GOT3 (cell line): ENCODE measurements around the gene COL13A1.

Experiments
- DNase-seq: peaks from one replicate; lab custom pipeline; 2025; ENCODE audit warnings: mixed read lengths; lab: John Stamatoyannopoulos, UW

The COL13A1 gene

GRCh38 chr10:69801434-69802315, at the start of gene COL13A1:
COL13A1 (plus strand) TSS chr10:69801906; CDS start chr10:69802424, 518 bp downstream.
- DNase-seq = no peak

GRCh38 chr10:69752479-69752878, 49.2 kb upstream of the COL13A1 start:
- no peak for DNase-seq

GRCh38 chr10:69756279-69756678, 45.4 kb upstream of the COL13A1 start:
- DNase-seq = no peak

- no peak for DNase-seq
Measured at GRCh38 chr10:69757206-69757552, 44.5 kb upstream of the COL13A1 start.

- no peak for DNase-seq
Measured at GRCh38 chr10:69757553-69758309, 44.0 kb upstream of the COL13A1 start.

GRCh38 chr10:69758310-69758728, 43.4 kb upstream of the COL13A1 start:
- no peak for DNase-seq

- no peak for DNase-seq
Measured at GRCh38 chr10:69759641-69760040, 42.1 kb upstream of the COL13A1 start.

GRCh38 chr10:69760072-69760471, 41.6 kb upstream of the COL13A1 start:
- no peak for DNase-seq

GRCh38 chr10:69761320-69761719, 40.4 kb upstream of the COL13A1 start:
- no peak for DNase-seq

GRCh38 chr10:69766161-69766910, 35.4 kb upstream of the COL13A1 start:
- no peak for DNase-seq

- DNase-seq = no peak
Measured at GRCh38 chr10:69767793-69768192, 33.9 kb upstream of the COL13A1 start.

- DNase-seq = no peak
Measured at GRCh38 chr10:69768386-69768785, 33.3 kb upstream of the COL13A1 start.

- peak; percentile 41 for DNase-seq
Measured at GRCh38 chr10:69769395-69769992, 32.2 kb upstream of the COL13A1 start.

- DNase-seq = no peak
Measured at GRCh38 chr10:69772933-69773704, 28.6 kb upstream of the COL13A1 start.

- DNase-seq = no peak
Measured at GRCh38 chr10:69774596-69774995, 27.1 kb upstream of the COL13A1 start.

- DNase-seq = no peak
Measured at GRCh38 chr10:69780077-69780476, 21.6 kb upstream of the COL13A1 start.

GRCh38 chr10:69781576-69781975, 20.1 kb upstream of the COL13A1 start:
- no peak for DNase-seq

- no peak for DNase-seq
Measured at GRCh38 chr10:69783515-69783914, 18.2 kb upstream of the COL13A1 start.

GRCh38 chr10:69786791-69787190, 14.9 kb upstream of the COL13A1 start:
- DNase-seq = no peak

GRCh38 chr10:69787681-69788080, 14.0 kb upstream of the COL13A1 start:
- no peak for DNase-seq

GRCh38 chr10:69789164-69789576, 12.5 kb upstream of the COL13A1 start:
- no peak for DNase-seq
